K562 (cell line): ENCODE data around the gene WDR93.

Experiments used
- HNRNPL ChIP-seq: fragments of 200-400 bp; formaldehyde crosslinking; IDR thresholded peaks from 2 replicates; pipeline ENCODE4 v1.6.1; 2017; ENCODE audit warnings: low read depth, mild to moderate bottlenecking, low read length
- SIN3A ChIP-seq, 2 experiments: fragments of 150-350 bp in 1 of 2; IDR thresholded peaks; 2 replicates each; pipeline ENCODE4 v1.6.1; 2011 to 2016; ENCODE audit warnings: borderline replicate concordance in 2 of 2, low read depth in 2 of 2, low read length in 2 of 2, mild to moderate bottlenecking in 2 of 2, moderate library complexity in 2 of 2; ENCODE audit not compliant: control insufficient read depth in 1 of 2
- ZKSCAN1 ChIP-seq: fragments of 150-350 bp; IDR thresholded peaks from 2 replicates; pipeline ENCODE4 v1.6.1; 2016; ENCODE audit warnings: low read depth, low read length
- TF ChIP-seq, protein P1 (sequence below): sonication (generic); formaldehyde crosslinking; IDR thresholded peaks from 2 replicates; pipeline ENCODE4 v1.5.0; 2020; ENCODE audit warnings: missing genetic modification reagents

DNA sequence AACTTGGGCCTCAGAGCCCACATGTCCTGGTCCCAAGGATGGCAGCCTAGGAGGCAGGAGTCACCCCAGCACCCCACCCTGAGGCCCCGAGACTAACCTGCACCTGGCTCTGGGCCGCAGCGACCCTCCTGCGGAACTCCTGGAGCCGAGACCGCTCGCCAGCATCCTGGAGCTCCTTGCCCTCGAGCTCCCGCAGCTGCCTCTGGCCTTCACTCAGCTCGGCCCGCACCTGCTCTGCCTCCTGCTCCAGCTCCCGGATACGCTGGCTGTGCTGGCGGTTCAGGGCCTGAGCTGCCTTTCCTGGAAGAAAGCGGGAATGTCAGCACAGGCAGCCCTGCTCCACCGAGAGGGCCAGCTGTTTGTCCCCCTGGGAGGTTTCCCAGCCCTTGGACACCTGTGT lies 48.5 kb upstream of the WDR93 start:
- TF ChIP-seq SIN3A (IDR thresholded peaks at IDR 0.05; ENCODE audit: borderline replicate concordance in 2 of 2, control insufficient read depth in 1 of 2, low read depth in 2 of 2, low read length in 2 of 2) (no peak), ZKSCAN1 (no peak), HNRNPL (no peak)
- TF ChIP-seq, protein P1, sequence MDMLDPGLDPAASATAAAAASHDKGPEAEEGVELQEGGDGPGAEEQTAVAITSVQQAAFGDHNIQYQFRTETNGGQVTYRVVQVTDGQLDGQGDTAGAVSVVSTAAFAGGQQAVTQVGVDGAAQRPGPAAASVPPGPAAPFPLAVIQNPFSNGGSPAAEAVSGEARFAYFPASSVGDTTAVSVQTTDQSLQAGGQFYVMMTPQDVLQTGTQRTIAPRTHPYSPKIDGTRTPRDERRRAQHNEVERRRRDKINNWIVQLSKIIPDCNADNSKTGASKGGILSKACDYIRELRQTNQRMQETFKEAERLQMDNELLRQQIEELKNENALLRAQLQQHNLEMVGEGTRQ (CRISPR knock-in tag) = no peak
